HG03442 (cell line): ENCODE results near the gene ARRDC1.

Source experiments
- ATAC-seq: cut with Tn5 transposase; IDR thresholded peaks from one replicate; pipeline ENCODE4 v1.9.1; 2021; ENCODE audit warnings: mild to moderate bottlenecking, moderate library complexity; ENCODE audit not compliant: unreplicated experiment

The ARRDC1 gene

DNA sequence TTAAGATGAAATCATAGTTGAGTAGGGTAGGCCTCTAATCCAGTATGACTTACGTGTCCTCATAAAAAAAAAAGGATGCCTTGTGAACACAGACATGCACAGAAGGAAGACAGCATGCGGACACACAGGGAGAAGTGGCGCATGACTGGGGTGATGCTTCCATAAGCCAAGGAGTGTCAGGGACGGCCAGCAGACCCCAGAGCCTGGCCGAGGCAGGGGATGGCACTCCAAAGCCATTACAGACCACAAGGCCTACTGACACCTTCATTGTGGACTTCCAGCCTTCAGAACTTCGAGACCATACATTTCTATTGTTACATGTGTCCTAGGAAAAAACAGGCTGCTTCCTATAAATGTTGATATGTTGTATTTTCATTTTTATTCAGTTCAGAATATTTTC lies 33.2 kb downstream of the ARRDC1 start:
- no peak for ATAC-seq

DNA sequence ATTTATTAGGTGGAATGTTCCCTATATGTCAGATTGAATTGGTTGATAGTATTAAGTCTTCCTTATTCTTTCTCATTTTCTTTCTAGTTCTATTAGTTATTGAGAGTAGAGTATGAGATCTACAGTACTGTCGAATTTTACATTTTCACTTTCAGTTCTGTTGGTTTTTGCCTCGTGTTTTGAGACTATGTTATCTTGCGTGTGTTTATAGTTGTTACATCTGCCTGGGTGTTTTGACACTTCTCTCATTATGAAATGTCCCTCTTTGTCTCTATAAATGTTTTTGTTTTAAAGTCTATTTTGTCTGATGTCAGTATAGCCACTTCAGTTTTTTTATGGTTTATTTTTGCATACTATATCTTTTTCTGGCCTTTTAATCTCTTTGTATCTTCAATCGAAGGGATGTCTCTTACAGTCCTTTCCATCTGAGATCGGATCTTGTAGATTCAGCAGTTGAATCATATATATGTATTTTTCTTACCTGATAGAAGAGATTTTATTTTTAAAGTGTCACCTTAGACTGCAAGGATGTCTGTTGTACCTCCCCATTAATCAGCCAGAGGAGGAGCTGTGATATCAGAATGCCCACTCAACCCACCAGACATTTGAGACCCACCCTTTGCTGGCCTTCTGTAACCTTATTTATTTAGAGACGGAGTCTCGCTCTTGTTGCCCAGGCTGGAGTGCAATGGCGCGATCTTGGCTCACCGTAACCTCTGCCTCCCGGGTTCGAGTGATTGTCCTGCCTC lies 34.0 kb downstream of the ARRDC1 start:
- no peak for ATAC-seq

DNA sequence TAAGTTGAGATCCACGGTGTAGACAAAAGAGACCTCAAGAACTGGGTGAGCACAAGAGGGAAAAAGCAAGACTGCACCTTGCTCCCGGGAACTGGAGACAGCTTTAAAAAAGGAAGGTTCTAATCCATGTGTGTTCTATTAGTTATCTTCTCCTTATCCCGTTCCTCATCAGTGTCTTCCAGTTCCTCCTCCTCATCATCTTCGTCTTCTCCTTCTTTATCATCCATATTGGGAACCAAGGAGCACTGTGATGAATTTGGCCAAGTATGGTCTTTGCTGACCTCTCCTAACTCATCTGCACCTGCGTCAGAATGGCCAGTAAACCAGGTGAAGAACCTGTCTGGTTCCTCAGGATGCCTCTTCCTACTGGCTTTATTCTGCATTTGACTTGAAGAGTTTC lies 35.4 kb downstream of the ARRDC1 start:
- ATAC-seq, result no peak

DNA sequence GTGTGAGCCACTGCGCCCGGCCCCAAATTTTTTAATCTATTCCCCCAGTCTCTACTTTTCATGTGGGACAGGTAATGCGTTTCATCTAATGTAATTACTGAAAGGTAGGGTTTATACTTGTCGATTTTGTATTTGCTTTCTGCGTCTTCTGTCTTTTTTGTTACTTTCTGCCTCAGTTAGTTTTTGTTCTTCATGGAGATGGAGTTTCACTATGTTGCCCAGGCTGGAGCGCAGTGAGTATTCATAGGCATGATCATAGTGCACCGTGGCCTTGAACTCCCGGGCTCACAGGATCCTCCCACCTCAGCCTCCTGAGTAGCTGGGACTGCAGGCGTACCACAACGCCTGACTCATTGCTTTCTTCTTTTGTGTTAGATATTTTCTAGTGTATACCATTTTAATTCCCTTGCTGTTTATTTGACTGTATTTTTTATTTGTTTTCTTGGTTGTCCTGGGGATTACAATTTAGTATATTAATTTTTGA lies 36.7 kb downstream of the ARRDC1 start:
- no peak for ATAC-seq

DNA sequence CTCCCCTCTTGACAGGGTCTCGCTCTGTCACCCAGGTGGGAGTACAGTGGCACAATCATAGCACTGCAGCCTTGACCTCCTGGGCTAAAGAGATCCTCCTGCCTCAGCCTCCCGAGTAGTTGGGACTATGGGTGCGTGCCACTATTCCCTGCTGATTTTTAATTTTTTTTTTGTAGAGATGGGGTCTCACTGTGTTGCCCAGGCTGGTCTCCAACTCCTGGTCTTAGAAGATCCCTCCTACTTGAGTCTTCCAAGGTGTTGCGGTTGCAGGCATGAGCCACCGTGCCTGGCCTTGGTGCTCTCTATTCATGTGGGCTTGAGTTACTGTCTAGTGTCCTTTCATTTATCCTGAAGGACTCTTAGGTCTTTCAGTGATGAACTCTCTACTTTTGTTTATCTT lies 37.4 kb downstream of the ARRDC1 start:
- ATAC-seq, result no peak

DNA sequence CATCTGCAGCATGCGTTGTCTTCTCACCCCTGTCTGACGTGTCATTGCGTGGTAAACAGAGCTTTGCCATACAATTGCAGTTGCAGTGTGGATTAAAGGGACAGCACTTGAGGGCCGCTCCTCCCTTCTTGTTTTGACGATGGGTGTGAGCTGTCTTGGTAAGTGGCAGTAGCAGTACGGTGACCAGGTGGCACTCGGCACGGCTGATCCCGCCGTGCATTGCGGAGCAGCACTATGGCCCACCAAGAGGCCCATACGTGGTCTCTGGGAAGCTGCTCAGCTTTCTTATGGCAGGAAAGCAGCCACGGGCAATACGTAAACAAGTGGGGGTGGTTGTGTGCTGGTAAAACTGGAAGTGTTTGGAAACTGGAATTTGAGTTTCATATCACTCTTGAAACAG lies 38.4 kb downstream of the ARRDC1 start:
- no peak for ATAC-seq

DNA sequence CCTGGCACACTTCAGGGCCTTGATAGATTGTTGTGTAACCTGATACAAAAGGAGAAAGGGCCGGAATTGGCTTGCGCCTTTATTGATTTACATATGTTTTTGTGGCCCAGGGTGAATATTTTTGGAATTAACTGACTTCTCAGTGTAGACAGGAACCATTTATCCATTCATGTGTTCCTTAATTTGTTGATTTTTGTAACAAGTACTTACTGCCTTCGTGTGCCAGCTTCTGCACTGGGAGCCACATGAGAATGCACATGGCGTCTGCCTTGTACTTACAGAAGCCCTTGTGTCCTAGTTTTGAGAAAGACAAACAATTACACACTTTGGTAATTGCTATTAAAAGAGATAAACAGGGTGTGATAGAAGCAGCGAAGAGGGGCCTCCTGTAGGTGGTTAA lies 39.7 kb downstream of the ARRDC1 start:
- ATAC-seq, result no peak

DNA sequence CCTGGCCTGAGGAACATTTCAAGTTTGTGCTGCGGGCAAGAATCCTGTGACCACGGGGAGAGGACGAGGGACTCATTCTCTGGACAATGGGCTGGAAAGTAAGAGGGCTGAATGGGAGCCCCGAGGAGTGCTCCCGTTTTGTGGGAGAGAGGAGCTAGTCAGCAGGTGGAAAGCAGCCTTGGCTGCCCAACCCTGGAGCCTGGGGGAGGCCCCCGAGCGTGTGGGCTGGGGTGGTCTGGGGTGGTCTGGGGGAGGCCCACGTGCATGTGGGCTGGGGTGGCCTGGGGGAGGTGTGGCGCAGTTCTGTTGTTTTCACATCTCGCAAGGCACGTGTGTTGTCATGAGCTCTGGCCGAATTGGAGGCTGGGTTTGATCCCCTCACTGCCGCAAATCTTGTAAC lies 40.9 kb downstream of the ARRDC1 start:
- ATAC-seq, result no peak

DNA sequence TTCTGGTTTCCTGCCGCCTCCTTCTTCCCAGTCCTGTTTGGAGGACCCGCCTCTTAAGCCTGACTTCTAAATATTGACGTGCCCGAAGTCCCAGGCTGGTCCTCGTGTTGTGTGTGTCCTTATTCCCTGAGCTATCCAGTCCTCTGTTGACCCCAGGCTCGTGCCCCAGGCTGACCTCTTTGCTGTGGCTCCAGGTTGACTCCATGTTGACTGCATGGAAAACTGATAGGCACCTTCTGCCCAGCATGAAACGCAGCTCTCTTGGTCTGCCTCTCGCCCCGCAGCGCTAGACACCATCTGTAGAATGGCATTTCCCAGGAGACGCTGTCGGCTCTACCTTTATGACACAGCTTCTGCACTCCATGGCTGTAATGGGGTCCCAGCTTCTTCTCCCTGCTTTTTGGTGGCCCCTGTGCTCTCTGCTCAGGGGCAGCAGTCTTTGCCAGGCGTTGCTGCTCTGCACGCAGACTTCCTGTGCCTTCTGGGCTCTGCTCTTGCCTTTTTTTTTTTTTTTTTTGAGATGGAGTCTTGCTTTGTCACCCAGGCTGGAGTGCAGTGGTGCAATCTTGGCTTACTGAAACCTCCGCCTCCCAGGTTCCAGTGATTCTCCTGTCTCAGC lies 41.7 kb downstream of the ARRDC1 start:
- ATAC-seq, result no peak

DNA sequence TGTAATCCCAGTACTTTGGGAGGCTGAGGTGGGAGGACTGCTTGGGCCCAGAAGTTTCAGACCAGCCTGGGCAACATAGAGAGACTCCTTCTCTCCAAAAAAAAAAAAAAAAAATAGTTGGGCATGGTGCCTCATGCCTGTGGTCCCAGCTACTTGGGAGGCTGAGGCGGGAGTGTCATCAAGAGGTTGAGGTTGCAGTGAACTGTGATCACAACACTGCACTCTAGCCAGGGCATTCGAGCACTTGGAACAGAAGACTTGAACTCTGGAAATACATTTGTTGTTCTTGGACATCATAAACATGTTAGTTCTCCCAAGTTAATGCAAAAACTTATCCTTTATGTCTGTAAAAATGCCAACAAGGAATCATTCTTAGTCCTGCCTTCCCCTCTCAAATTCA lies 42.9 kb downstream of the ARRDC1 start:
- ATAC-seq, result no peak

DNA sequence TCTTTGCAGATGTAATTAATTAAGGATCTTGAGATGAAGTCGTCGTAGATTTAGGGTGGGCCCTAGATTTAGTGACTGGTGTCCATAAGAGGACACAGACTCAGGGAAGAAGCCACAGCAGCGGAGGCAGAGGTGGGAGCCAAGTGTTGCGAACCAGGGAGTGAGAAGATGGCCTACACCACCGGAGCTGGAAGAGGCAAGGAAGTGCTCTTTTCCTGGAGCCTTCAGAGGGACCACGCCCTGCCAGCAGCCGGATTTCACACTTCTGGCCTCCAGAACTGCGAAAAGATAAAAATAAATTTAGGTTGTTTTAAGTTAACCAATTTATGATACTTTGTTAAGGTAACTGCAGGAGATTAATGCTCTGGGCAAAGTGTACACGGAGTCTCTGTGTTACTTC lies 44.1 kb downstream of the ARRDC1 start:
- ATAC-seq, result no peak

DNA sequence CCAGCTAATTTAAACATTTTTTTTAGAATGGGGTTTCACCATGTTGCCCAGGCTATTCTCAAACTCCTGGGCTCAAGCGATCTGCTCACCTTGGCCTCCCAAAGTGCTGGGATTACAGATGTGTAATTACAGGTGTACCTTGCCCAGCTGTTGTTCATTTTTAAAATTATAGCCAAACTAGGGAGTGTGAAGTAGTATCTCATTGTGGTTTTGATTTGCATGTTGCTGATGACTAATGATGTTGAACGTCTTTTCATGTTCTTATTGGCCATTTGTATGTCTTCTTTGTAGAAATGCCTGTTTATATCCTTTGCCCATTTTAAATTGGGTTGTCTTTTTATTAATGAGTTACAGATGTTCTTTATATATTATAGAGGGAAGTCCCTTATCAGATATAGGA lies 44.8 kb downstream of the ARRDC1 start:
- ATAC-seq, result no peak

DNA sequence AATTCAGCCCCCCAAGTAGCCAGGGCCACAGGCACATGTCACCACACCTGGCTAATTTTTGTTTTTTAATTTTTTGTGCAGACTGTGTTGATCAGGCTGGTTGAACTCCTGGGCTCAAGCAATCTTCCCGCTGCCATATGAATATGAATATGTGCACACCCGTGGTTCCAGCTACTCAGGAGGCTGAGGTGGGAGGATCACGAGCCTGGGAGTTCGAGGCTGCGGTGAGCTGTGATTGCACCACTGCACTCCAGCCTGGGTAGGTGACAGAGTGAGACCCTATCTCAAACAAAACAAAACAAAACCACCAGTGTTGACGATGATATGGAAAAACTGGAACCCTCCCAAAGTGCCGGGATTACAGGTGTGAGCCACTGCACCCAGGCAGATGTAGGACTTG lies 45.3 kb downstream of the ARRDC1 start:
- no peak for ATAC-seq

DNA sequence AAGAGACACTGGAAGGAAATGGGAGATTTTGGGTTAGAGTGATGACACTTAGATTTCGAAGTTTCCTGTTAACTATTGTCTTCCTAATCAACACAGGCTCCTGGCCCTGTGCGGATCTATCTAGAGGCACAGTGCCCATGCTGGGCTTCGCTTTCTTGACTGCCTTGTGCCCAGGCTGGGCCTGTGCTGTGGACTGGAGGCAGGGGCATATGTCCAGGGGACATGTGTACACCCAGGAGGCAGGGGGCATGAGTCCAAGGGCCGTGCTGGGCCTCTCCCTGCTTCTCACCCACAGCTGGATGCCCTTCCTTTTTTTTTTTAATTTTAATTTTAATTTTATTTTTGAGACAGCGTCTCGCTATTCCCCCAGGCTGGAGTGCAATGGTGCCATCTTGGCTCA lies 50.9 kb downstream of the ARRDC1 start:
- no peak for ATAC-seq

DNA sequence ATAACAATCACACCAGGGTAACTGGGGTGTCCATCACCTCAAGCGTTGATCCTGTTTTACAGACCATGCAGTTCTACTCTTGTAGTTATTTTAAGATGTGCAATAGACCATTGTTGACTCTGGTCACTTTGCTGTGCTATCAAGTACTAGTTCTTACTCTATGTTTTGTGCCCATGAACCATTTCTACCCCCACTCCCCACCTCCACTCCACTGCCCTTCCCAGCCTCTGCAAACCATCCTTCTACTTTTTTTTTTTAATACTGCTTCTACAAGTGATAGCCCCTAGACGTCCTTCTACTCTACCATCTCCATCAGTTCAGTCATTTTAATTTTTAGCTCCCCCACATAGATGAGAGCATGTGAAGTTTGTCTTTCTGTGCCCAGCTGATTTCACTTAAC lies 52.1 kb downstream of the ARRDC1 start:
- ATAC-seq, result no peak

DNA sequence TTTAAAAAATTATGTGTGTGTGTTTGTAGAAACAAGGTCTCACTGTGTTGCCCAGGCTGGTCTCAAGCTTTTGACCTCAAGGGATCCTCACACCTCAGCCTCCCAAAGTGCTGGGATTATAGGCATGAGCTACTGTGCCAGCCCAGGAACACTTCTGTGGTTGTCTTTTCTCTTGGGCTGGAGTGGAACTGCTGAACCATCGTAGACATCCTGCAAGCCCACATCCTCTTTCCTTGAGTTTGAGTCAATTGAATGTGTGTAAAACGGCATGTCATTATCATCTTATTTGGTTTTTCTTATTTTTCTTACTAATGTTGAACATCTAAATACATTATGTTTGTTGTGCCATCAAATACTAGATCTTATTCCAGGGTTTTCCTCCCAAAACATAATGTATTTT lies 53.3 kb downstream of the ARRDC1 start:
- ATAC-seq, result no peak

DNA sequence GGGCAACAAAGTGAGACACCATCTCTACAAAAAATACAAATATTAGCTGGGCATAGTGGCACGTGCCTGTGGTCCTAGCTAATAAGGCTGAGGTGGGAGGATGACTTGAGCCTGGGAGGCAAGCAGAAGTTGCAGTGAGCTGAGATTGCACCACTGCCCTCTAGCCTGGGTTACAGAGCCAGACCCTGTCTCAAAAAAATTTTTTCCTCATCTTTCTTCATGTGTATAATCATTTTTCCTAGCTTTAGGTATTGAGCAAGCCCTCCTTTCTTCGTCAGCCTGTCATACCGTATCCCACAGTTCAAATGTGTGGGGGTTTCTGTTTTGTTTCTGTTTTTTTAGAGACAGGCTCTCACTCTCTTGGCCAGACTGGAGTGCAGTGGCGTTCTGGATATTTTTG lies 54.7 kb downstream of the ARRDC1 start:
- no peak for ATAC-seq

DNA sequence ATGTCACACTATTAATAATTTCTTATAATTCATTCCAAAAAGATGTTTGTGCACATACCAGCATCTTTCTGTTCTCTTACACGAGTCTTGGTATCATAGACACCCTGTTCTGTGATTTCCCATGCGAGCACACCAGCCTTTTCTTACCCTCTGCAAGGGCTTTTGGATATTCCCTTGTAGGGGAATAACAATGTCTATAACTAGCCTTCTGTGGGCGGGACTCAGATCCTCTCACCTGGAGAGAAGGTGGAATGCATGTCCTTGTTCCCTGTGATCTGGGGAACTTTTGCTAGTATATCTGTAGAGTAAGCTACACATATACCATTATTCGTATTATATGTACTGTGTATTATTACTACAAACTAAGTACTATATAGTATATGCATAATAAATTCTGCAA lies 58.1 kb downstream of the ARRDC1 start:
- no peak for ATAC-seq

DNA sequence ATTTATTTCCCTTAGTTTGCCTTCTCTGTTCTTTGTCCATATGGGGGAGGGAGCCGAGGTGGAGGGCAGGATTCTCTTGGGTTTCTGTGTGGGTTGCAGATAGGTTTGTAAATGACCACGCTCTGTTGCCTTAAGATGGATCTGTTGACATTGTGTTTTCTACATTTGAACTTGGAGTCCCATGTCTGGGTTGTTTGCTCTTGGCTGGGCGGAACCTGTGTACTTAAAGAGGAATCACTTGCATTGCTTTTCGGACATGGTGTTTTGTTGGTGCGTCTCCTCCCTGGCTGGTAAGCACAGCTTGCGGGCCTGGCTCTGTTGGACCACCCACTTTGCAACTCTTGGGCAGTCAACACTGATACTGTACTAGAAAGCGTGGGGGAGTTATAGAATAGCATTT lies 59.2 kb downstream of the ARRDC1 start:
- ATAC-seq, result no peak
